HFF-Myc (cell line): ENCODE measurements around the gene KDM3A.

Source experiments
- DNase-seq: peaks from one replicate; pipeline ENCODE4 v3.0.0-alpha.2; 2011; ENCODE audit warnings: low read depth; ENCODE audit errors: extremely low read depth
- H3K4me3 ChIP-seq: replicated peaks from 2 replicates; pipeline ENCODE4 v1.5.1; 2011; ENCODE audit warnings: low read depth, mild to moderate bottlenecking, control low read depth, low read length
- CTCF ChIP-seq: IDR thresholded peaks from 2 replicates; pipeline ENCODE4 v1.5.1; 2012; ENCODE audit warnings: mild to moderate bottlenecking, low read depth, low read length, control low read depth; ENCODE audit errors: missing control alignments

Gene KDM3A

GRCh38 chr2:86521922-86522321, 80.8 kb downstream of the KDM3A start:
- H3K4me3 ChIP-seq, result no peak overlapping the region
- no peak for DNase-seq
- no peak for TF ChIP-seq CTCF

- no peak overlapping the region for H3K4me3 ChIP-seq
- no peak for TF ChIP-seq CTCF
- no peak for DNase-seq
These were observed 81.5 kb downstream of the KDM3A start for GRCh38 chr2:86522711-86523110.

- H3K4me3 ChIP-seq, result no peak overlapping the region
- DNase-seq, result no peak
- no peak for TF ChIP-seq CTCF
These were observed 82.3 kb downstream of the KDM3A start for GRCh38 chr2:86523491-86523890.

- H3K4me3 ChIP-seq, result no peak overlapping the region
- DNase-seq, result no peak
- TF ChIP-seq CTCF, result no peak
These were observed 84.5 kb downstream of the KDM3A start for GRCh38 chr2:86525421-86526340.

GRCh38 chr2:86533589-86533988, 92.4 kb downstream of the KDM3A start:
- no peak for TF ChIP-seq CTCF
- no peak overlapping the region for H3K4me3 ChIP-seq
- DNase-seq, result no peak

GRCh38 chr2:86541334-86541733, 100.2 kb downstream of the KDM3A start:
- H3K4me3 ChIP-seq, result no peak overlapping the region
- TF ChIP-seq CTCF, result no peak
- DNase-seq, result no peak
